Amniotic stem cell (primary cell): ENCODE measurements around the gene MINAR1.

ENCODE experiments used
- DNase-seq: peaks from one replicate; lab custom pipeline; 2025; lab: John Stamatoyannopoulos, UW

The MINAR1 gene

DNA sequence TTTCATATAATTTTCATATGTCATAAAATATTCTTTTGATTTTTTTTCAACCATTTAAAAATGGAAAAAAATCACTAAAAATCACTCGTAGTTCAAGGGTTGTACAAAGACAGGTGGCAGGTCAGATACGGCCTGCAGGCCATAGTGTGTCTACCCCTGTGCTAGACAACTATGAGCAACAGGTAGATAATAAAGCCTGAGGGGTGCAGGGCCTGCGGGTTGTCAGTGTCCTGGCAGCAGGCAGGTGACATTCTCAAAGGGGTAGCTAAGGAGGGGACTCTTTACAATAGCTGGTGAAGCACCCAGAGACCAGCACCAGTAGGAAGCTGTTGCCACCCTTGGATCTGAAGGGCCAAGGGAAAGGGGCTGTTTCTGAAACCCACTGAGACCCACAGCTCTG, 34.4 kb downstream of the MINAR1 start:
- no peak for DNase-seq

DNA sequence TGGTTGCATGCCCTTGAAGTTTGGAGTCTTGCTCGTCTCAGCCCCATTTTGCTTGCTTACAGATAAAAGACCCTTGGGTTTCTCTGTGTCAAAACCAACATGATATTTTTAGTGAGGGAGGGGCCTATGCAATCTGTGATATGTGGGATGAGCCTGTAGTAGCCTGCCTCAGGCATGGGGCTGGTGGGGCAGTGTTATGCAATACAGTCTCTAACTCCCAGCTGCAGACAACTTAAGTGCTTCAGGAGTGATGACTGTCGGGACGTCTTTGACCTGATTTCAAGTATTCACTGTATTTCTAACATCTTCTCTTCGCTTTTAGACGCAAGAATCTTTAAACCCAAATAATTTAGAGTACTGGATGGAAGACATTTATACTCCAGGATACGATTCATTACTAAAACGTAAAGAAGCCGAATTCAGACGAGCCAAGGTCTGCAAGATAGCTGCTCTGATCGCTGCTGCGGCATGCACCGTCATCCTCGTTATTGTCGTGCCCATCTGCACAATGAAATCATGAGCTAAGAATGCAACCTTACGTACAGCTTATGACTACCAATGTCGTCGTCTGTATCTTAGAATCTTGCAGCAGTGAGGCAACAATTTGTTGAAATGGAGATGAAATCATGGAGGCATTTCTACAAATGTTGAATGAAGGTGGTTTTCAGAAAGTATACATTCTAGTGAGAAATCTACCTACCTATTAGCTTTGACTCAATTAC, 35.9 kb downstream of the MINAR1 start:
- DNase-seq, result no peak

DNA sequence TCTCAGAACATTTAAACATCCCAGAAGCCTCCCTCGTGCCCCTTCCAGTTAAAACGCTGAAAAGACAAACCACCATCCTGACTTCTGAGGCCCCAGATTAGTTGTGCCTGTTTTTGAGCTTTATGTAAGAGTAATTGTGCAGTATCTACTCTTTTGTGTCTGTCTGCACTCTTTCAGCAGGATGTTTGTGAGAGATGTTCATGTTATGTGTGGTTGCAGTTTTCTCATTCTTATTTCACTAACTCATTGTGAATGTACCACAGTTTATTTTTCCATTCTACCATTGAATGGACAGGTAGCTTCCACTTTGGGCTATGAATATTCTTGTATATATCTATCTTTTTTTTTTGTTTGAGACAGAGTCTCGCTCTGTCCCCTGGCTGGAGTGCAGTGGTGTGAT, 40.3 kb downstream of the MINAR1 start:
- DNase-seq, result no peak

DNA sequence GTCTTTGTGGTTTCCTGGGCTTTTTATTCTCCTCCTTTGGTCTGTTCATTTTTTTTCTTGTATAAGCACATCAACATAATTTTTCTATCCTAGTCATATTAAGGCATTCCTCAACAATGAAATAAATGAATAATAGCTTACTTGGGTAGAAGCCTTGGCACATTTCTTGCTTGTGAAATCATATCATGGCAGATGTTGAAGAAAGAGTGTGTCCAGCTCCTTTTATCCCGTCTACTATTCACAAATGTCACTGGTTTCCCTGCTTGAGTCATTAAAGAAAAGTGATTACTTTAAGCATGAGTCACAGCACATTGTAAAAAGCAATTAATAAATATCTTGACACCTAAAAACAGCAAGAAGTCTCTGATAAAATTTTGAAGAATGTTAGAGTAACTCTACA, 42.1 kb downstream of the MINAR1 start:
- DNase-seq, result no peak

DNA sequence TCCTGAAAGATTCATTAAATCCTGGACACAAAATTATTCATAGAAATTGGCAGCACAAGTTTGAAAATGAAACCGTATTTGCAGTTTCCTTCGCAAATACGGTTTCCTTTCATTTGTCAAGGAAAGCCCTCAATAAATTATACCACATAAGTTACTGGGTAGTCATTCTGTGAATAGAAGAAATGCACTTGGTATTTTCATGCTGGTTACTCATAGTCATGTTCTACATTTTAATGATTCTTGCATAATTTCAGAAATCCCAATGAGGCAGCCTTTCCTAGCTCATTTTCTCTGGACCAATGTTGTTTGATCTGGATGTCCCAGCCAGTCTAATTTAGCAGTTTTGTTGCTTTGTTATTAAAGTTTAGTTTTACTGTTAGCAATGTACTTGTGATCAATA, 43.2 kb downstream of the MINAR1 start:
- DNase-seq, result no peak

DNA sequence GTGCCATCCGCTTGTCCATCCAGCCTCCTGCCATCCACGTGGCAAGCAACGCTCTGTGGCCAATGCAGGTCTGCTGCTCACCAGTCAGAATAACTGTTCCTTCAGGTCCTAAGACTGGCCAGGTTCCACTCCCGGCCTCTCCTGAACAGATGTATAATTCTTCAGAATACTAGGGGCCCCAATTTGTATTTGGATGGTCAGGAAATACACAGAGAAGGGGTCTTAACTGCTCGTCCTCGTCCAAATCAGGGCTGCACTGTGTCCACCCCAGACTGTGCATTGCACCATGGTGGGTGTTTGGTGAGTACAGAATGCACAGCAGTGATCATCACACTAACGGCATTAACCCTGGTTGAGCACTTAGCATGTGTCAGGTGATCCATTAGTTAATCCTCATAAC, 46.0 kb downstream of the MINAR1 start:
- no peak for DNase-seq

DNA sequence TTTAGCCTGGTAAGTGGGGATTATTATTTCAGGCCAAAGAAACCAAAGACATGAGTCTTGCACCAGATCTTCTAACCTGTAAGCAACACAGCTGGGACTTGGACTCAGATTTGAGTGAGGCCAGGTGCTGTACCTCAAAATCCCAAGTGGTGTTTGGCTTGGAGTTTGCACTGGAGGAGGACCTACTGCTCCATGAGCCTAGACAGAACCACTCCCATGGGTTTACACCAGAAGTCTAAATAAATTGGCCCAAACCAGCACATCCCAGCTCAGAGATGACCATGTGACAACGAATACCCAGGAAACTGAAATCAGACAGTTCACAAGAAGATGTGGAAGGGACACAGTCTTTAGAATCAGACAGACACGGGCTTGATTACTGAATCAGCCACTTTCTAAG, 47.5 kb downstream of the MINAR1 start:
- no peak for DNase-seq

DNA sequence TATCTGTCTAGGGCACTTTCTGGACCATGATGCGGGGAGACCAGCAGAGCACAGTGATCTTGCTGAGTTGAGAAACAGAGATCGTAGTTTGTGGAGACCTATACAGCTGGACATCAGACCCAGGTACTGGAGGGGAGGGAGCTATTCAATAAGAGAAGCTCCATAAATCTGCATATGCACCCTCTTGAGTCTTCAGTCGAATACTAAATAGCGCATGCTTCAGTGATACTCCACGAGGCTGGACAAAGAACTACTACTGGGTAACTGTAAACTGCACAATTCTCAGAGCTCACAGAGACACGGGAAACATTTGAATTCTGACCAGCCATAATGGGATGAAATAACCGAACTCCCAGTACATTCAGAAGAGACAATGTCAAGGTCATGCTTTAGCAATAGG, 49.7 kb downstream of the MINAR1 start:
- DNase-seq, result no peak
